Neural progenitor cell (in vitro differentiated cells): Measurements from ENCODE around the gene PLEKHG1. TPM values are rescaled to one million over a fixed set of nuclear protein-coding genes. Genes with fewer than 3 reads are reported as not detected.

Source experiments
- DNase-seq: peaks from one replicate; pipeline ENCODE4 v3.0.0-alpha.2; 2016; ENCODE audit warnings: low spot score
- H2AFZ ChIP-seq: fragments of 200-600 bp; sonication (generic); replicated peaks from 2 replicates; pipeline ENCODE4 v1.6.1; 2016; ENCODE audit warnings: antibody characterized with exemption
- H3F3A ChIP-seq: fragments of 200-600 bp; sonication (generic); 2 replicates; pipeline ENCODE4 v1.6.1; 2016; ENCODE audit warnings: antibody characterized with exemption, low read depth
- H3K27ac ChIP-seq: fragments of 200-600 bp; sonication (generic); 2 replicates; pipeline ENCODE4 v1.5.1; 2016; ENCODE audit warnings: mild to moderate bottlenecking
- H3K27me3 ChIP-seq: fragments of 200-600 bp; sonication (generic); 2 replicates; pipeline ENCODE4 v1.6.1; 2016; ENCODE audit warnings: mild to moderate bottlenecking, moderate library complexity
- H3K36me3 ChIP-seq: fragments of 200-600 bp; sonication (generic); 2 replicates; pipeline ENCODE4 v1.5.1; 2016
- H3K4me1 ChIP-seq: fragments of 200-600 bp; sonication (generic); 2 replicates; pipeline ENCODE4 v1.6.1; 2016; ENCODE audit warnings: mixed run types
- H3K4me2 ChIP-seq: fragments of 200-600 bp; sonication (generic); 2 replicates; pipeline ENCODE4 v1.6.1; 2016
- H3K4me3 ChIP-seq: fragments of 200-600 bp; sonication (generic); 2 replicates; pipeline ENCODE4 v1.5.1; 2016
- H3K79me2 ChIP-seq: fragments of 200-600 bp; sonication (generic); 2 replicates; pipeline ENCODE4 v1.6.1; 2016; ENCODE audit warnings: low read depth
- H3K9ac ChIP-seq: fragments of 200-600 bp; sonication (generic); 2 replicates; pipeline ENCODE4 v1.6.1; 2016
- H3K9me3 ChIP-seq: fragments of 200-600 bp; sonication (generic); 2 replicates; pipeline ENCODE4 v1.5.1; 2016; ENCODE audit warnings: low read depth
- H4K20me1 ChIP-seq: fragments of 200-600 bp; sonication (generic); 2 replicates; pipeline ENCODE4 v1.6.1; 2016; ENCODE audit warnings: low read depth
- H3K27ac Mint-ChIP-seq: 3 replicates; pipeline ENCODE4 v1.8.0; 2021; ENCODE audit warnings: mixed read lengths
- H3K27me3 Mint-ChIP-seq: 2 replicates; pipeline ENCODE4 v1.8.0; 2022; ENCODE audit warnings: low read depth, mild to moderate bottlenecking, inconsistent platforms, moderate library complexity, mixed read lengths; ENCODE audit not compliant: insufficient read depth
- H3K36me3 Mint-ChIP-seq: 3 replicates; pipeline ENCODE4 v1.8.0; 2021; ENCODE audit warnings: mixed read lengths
- H3K4me1 Mint-ChIP-seq: 3 replicates; pipeline ENCODE4 v1.8.0; 2021; ENCODE audit warnings: mixed read lengths
- H3K4me3 Mint-ChIP-seq: 3 replicates; pipeline ENCODE4 v1.8.0; 2021; ENCODE audit warnings: mild to moderate bottlenecking, moderate library complexity, mixed read lengths
- H3K9me3 Mint-ChIP-seq: 3 replicates; pipeline ENCODE4 v1.8.0; 2020; ENCODE audit warnings: mixed read lengths
- EZH2 ChIP-seq: fragments of 200-600 bp; sonication (generic); IDR thresholded peaks from 2 replicates; pipeline ENCODE4 v1.6.1; 2017; ENCODE audit warnings: antibody characterized with exemption, mild to moderate bottlenecking, moderate library complexity
- EZH2phosphoT487 ChIP-seq: fragments of 200-600 bp; sonication (generic); IDR thresholded peaks from 2 replicates; pipeline ENCODE4 v1.6.1; 2017; ENCODE audit warnings: antibody characterized with exemption
- total RNA-seq: library from RNA; depleted of rRNA; stranded (reverse); fragments of >200 nt; gene quantifications from 2 replicates; pipeline ENCODE4 v1.2.3, GENCODE V29; 2015; ENCODE audit warnings: low replicate concordance
- TF ChIP-seq, protein P1 (sequence below): fragments of 200-600 bp; sonication (generic); IDR thresholded peaks from 2 replicates; pipeline ENCODE4 v1.5.1; 2017; ENCODE audit warnings: antibody characterized with exemption, mild to moderate bottlenecking

PLEKHG1 gene
- total RNA-seq: 4.6 and 4.7 TPM in 2 replicates

DNA sequence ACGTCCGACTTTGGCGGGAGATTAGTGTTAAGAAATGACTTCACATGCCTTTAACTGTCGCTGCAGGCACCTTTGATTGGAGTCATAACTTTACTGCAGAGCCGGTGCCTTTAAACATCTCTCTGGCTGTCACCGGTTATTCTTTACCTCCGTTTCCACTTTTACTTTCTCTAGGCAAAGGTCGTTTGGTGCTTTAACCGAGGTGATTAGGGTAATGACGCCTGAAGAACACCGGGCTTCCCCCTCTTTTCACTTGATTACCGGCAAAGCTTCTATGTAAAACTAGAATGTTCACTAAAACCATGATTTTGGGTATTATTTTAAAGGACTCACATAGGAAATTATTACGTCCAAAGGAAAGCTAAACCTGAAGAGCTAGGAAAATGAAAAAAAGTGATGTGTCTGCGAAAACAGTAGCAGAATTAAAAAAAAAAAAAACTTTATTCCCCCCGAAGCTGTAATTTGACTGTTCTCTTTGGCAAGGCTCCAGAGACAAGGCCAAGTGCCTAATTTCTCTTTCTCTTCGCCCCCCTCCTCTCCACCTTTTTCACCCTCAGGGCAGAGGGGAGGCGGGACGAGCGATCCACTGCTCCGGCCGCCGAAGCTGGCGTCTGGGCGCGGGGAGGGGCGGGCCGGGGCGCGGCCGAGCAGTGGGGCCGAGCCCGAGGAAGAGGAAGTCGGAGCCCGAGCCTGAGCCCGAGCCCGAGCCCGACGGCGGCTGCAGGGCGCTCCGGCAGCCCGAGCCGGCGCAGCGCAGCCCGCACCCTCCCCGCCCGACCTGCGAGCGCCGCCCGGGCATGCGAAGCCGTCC is at the start of gene PLEKHG1:
TSS of gene PLEKHG1 (plus strand) at position 687 of the 811 bp plus-strand sequence. CDS start 133,797 bp downstream, outside the sequence.
- no peaks in the 10 kb centered on the region for H3K36me3 ChIP-seq
- Mint-ChIP-seq H3K4me1 (peaks cover 31% of the 10 kb centered on the region), H3K9me3 (no peaks in the 10 kb centered on the region), H3K36me3 (peaks cover 4% of the 10 kb centered on the region), H3K27me3 (no peaks in the 10 kb centered on the region), H3K27ac (peak within 1 kb of the TSS; percentile 99), H3K4me3 (peak within 1 kb of the TSS; percentile 99)
- peaks cover 6% of the 10 kb centered on the region for H4K20me1 ChIP-seq
- H3K27me3 ChIP-seq: peaks cover 91% of the 10 kb centered on the region
- DNase-seq: peak; percentile 87
- H3K9ac ChIP-seq: no peak within 1 kb of the TSS
- peak within 1 kb of the TSS; percentile 87 for H3K4me2 ChIP-seq
- H3K9me3 ChIP-seq: no peaks in the 10 kb centered on the region
- H3K4me3 ChIP-seq: peak within 1 kb of the TSS; percentile 87
- H3F3A ChIP-seq: peaks cover 20% of the 10 kb centered on the region
- peak within 1 kb of the TSS; percentile 95 for H2AFZ ChIP-seq
- H3K27ac ChIP-seq: no peak within 1 kb of the TSS
- H3K4me1 ChIP-seq: peaks cover 10% of the 10 kb centered on the region
- TF ChIP-seq EZH2phosphoT487 (peak; percentile 43), EZH2 (peak; percentile 65)
- TF ChIP-seq, protein P1, sequence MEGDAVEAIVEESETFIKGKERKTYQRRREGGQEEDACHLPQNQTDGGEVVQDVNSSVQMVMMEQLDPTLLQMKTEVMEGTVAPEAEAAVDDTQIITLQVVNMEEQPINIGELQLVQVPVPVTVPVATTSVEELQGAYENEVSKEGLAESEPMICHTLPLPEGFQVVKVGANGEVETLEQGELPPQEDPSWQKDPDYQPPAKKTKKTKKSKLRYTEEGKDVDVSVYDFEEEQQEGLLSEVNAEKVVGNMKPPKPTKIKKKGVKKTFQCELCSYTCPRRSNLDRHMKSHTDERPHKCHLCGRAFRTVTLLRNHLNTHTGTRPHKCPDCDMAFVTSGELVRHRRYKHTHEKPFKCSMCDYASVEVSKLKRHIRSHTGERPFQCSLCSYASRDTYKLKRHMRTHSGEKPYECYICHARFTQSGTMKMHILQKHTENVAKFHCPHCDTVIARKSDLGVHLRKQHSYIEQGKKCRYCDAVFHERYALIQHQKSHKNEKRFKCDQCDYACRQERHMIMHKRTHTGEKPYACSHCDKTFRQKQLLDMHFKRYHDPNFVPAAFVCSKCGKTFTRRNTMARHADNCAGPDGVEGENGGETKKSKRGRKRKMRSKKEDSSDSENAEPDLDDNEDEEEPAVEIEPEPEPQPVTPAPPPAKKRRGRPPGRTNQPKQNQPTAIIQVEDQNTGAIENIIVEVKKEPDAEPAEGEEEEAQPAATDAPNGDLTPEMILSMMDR: no peak
- H3K79me2 ChIP-seq: no peaks in the 10 kb centered on the region

DNA sequence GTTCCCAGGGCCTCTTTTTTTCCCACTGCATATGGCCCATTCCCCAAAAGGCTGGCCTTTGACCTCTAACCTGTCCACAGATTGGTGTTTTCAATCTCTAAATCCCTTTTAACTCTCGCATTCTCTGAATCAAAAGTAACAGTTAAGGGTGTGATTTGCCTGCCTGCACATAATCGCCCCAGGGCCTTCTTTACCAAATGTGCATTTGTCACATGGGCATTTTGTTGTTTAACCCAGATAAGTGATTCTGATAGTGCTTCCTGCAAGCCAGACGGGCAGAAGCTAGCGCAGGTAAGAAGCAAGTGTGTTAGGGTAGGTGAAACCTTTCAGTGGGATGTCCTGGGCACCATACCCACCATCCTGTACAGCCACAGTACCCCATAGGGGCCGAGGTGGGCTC is 49.4 kb upstream of the PLEKHG1 start:
- Mint-ChIP-seq H3K9me3 (peaks cover 9% of the 10 kb centered on the region), H3K27me3 (peaks cover 7% of the 10 kb centered on the region), H3K4me1 (peaks cover 27% of the 10 kb centered on the region), H3K36me3 (no peaks in the 10 kb centered on the region), H3K4me3 (no peak overlapping the region), H3K27ac (peak overlapping the region; percentile 11)
- Histone ChIP-seq H3K79me2 (no peaks in the 10 kb centered on the region), H3K9ac (no peak overlapping the region), H3F3A (no peaks in the 10 kb centered on the region), H4K20me1 (no peaks in the 10 kb centered on the region), H3K4me3 (no peak overlapping the region), H3K4me1 (peaks cover 2% of the 10 kb centered on the region), H3K36me3 (no peaks in the 10 kb centered on the region), H3K4me2 (no peak overlapping the region), H2AFZ (no peak overlapping the region), H3K27ac (no peak overlapping the region), H3K27me3 (no peaks in the 10 kb centered on the region), H3K9me3 (no peaks in the 10 kb centered on the region)
- DNase-seq: no peak
- TF ChIP-seq EZH2: no peak
- TF ChIP-seq EZH2phosphoT487: no peak
- TF ChIP-seq, protein P1: no peak

DNA sequence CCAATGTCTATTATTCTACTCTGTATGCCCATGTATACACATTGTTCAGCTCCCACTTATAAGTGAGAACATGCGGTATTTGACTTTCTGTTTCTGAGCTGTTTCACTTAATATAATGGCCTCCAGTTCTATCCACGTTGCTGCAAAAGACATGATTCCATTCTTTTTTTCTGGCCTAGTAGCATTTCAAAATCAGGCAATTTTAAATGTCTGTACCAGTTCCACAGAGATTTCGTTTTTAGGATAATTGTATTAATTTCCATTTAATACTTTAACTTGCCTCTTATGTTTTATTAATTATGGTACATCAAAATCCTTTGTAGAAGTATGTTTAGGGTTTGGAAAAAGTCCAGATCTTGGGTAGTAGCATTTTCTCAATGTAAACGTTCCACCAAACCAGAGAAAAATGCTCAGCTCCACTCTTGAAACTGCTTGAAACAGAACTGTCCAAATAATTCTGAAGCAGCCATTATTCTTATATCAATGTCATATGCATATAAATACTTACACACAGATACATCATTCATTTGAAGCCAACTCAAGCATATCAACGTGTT is 42.6 kb upstream of the PLEKHG1 start:
- no peak overlapping the region for H3K9ac ChIP-seq
- no peaks in the 10 kb centered on the region for H3K27me3 ChIP-seq
- no peak overlapping the region for H3K4me2 ChIP-seq
- no peak overlapping the region for H2AFZ ChIP-seq
- no peaks in the 10 kb centered on the region for H3K79me2 ChIP-seq
- no peak overlapping the region for H3K4me3 Mint-ChIP-seq
- no peaks in the 10 kb centered on the region for H3K36me3 ChIP-seq
- peaks cover 3% of the 10 kb centered on the region for H3K4me1 Mint-ChIP-seq
- TF ChIP-seq, protein P1: no peak
- no peak for TF ChIP-seq EZH2phosphoT487
- no peak for TF ChIP-seq EZH2
- H3F3A ChIP-seq: no peaks in the 10 kb centered on the region
- no peak overlapping the region for H3K27ac ChIP-seq
- no peaks in the 10 kb centered on the region for H3K36me3 Mint-ChIP-seq
- no peaks in the 10 kb centered on the region for H3K9me3 ChIP-seq
- H3K27me3 Mint-ChIP-seq: peaks cover 11% of the 10 kb centered on the region
- no peak overlapping the region for H3K27ac Mint-ChIP-seq
- no peaks in the 10 kb centered on the region for H3K4me1 ChIP-seq
- no peak for DNase-seq
- H3K9me3 Mint-ChIP-seq: peaks cover 19% of the 10 kb centered on the region
- no peak overlapping the region for H3K4me3 ChIP-seq
- H4K20me1 ChIP-seq: no peaks in the 10 kb centered on the region
